Neural progenitor cell (in vitro differentiated cells): ENCODE results near the gene PLPP3. TPM values are rescaled to one million over a fixed set of nuclear protein-coding genes. Genes with fewer than 3 reads are reported as not detected.

Experiments
- DNase-seq: peaks from one replicate; pipeline ENCODE4 v3.0.0-alpha.2; 2016; ENCODE audit warnings: low spot score
- H2AFZ ChIP-seq: fragments of 200-600 bp; sonication (generic); replicated peaks from 2 replicates; pipeline ENCODE4 v1.6.1; 2016; ENCODE audit warnings: antibody characterized with exemption
- H3F3A ChIP-seq: fragments of 200-600 bp; sonication (generic); 2 replicates; pipeline ENCODE4 v1.6.1; 2016; ENCODE audit warnings: antibody characterized with exemption, low read depth
- H3K27ac ChIP-seq: fragments of 200-600 bp; sonication (generic); 2 replicates; pipeline ENCODE4 v1.5.1; 2016; ENCODE audit warnings: mild to moderate bottlenecking
- H3K27me3 ChIP-seq: fragments of 200-600 bp; sonication (generic); 2 replicates; pipeline ENCODE4 v1.6.1; 2016; ENCODE audit warnings: mild to moderate bottlenecking, moderate library complexity
- H3K36me3 ChIP-seq: fragments of 200-600 bp; sonication (generic); 2 replicates; pipeline ENCODE4 v1.5.1; 2016
- H3K4me1 ChIP-seq: fragments of 200-600 bp; sonication (generic); 2 replicates; pipeline ENCODE4 v1.6.1; 2016; ENCODE audit warnings: mixed run types
- H3K4me2 ChIP-seq: fragments of 200-600 bp; sonication (generic); 2 replicates; pipeline ENCODE4 v1.6.1; 2016
- H3K4me3 ChIP-seq: fragments of 200-600 bp; sonication (generic); 2 replicates; pipeline ENCODE4 v1.5.1; 2016
- H3K79me2 ChIP-seq: fragments of 200-600 bp; sonication (generic); 2 replicates; pipeline ENCODE4 v1.6.1; 2016; ENCODE audit warnings: low read depth
- H3K9ac ChIP-seq: fragments of 200-600 bp; sonication (generic); 2 replicates; pipeline ENCODE4 v1.6.1; 2016
- H3K9me3 ChIP-seq: fragments of 200-600 bp; sonication (generic); 2 replicates; pipeline ENCODE4 v1.5.1; 2016; ENCODE audit warnings: low read depth
- H4K20me1 ChIP-seq: fragments of 200-600 bp; sonication (generic); 2 replicates; pipeline ENCODE4 v1.6.1; 2016; ENCODE audit warnings: low read depth
- H3K27ac Mint-ChIP-seq: 3 replicates; pipeline ENCODE4 v1.8.0; 2021; ENCODE audit warnings: mixed read lengths
- H3K27me3 Mint-ChIP-seq: 2 replicates; pipeline ENCODE4 v1.8.0; 2022; ENCODE audit warnings: low read depth, mild to moderate bottlenecking, inconsistent platforms, moderate library complexity, mixed read lengths; ENCODE audit not compliant: insufficient read depth
- H3K36me3 Mint-ChIP-seq: 3 replicates; pipeline ENCODE4 v1.8.0; 2021; ENCODE audit warnings: mixed read lengths
- H3K4me1 Mint-ChIP-seq: 3 replicates; pipeline ENCODE4 v1.8.0; 2021; ENCODE audit warnings: mixed read lengths
- H3K4me3 Mint-ChIP-seq: 3 replicates; pipeline ENCODE4 v1.8.0; 2021; ENCODE audit warnings: mild to moderate bottlenecking, moderate library complexity, mixed read lengths
- H3K9me3 Mint-ChIP-seq: 3 replicates; pipeline ENCODE4 v1.8.0; 2020; ENCODE audit warnings: mixed read lengths
- CTCF ChIP-seq: fragments of 200-600 bp; sonication (generic); IDR thresholded peaks from 2 replicates; pipeline ENCODE4 v1.5.1; 2017; ENCODE audit warnings: antibody characterized with exemption, mild to moderate bottlenecking
- EZH2 ChIP-seq: fragments of 200-600 bp; sonication (generic); IDR thresholded peaks from 2 replicates; pipeline ENCODE4 v1.6.1; 2017; ENCODE audit warnings: antibody characterized with exemption, mild to moderate bottlenecking, moderate library complexity
- EZH2phosphoT487 ChIP-seq: fragments of 200-600 bp; sonication (generic); IDR thresholded peaks from 2 replicates; pipeline ENCODE4 v1.6.1; 2017; ENCODE audit warnings: antibody characterized with exemption
- total RNA-seq: library from RNA; depleted of rRNA; stranded (reverse); fragments of >200 nt; gene quantifications from 2 replicates; pipeline ENCODE4 v1.2.3, GENCODE V29; 2015; ENCODE audit warnings: low replicate concordance

Gene PLPP3
- total RNA-seq, 1 donor from 2014 or later = 28.5 TPM

- H3F3A ChIP-seq = no peaks in the 10 kb centered on the region
- peaks cover 20% of the 10 kb centered on the region for H3K4me1 ChIP-seq
- H3K36me3 ChIP-seq = peaks cover 4% of the 10 kb centered on the region
- H2AFZ ChIP-seq = no peak overlapping the region
- no peak overlapping the region for H3K27ac ChIP-seq
- no peaks in the 10 kb centered on the region for H3K27me3 ChIP-seq
- no peak for TF ChIP-seq EZH2
- TF ChIP-seq EZH2phosphoT487 = no peak
- no peak for TF ChIP-seq CTCF
- Mint-ChIP-seq H3K4me1 (peaks cover 30% of the 10 kb centered on the region), H3K9me3 (peaks cover 13% of the 10 kb centered on the region), H3K36me3 (peaks cover 64% of the 10 kb centered on the region), H3K27me3 (no peaks in the 10 kb centered on the region), H3K27ac (no peak overlapping the region), H3K4me3 (no peak overlapping the region)
- no peak overlapping the region for H3K9ac ChIP-seq
- H4K20me1 ChIP-seq = peaks cover 17% of the 10 kb centered on the region
- no peak for DNase-seq
- H3K4me2 ChIP-seq = no peak overlapping the region
- no peaks in the 10 kb centered on the region for H3K9me3 ChIP-seq
- no peak overlapping the region for H3K4me3 ChIP-seq
- H3K79me2 ChIP-seq = peaks cover 99% of the 10 kb centered on the region
Measured at GRCh38 chr1:56537660-56538059, 41.7 kb downstream of the PLPP3 start.

- no peaks in the 10 kb centered on the region for H3K9me3 ChIP-seq
- H3K27ac Mint-ChIP-seq = no peak overlapping the region
- no peak for DNase-seq
- no peaks in the 10 kb centered on the region for H3K27me3 Mint-ChIP-seq
- H3K27me3 ChIP-seq = no peaks in the 10 kb centered on the region
- peaks cover 27% of the 10 kb centered on the region for H3K4me1 Mint-ChIP-seq
- peaks cover 11% of the 10 kb centered on the region for H4K20me1 ChIP-seq
- TF ChIP-seq EZH2phosphoT487 = no peak
- TF ChIP-seq CTCF = no peak
- TF ChIP-seq EZH2 = no peak
- no peak overlapping the region for H3K27ac ChIP-seq
- H3K9ac ChIP-seq = no peak overlapping the region
- peaks cover 10% of the 10 kb centered on the region for H3K9me3 Mint-ChIP-seq
- H3K36me3 Mint-ChIP-seq = peaks cover 51% of the 10 kb centered on the region
- H3K4me3 Mint-ChIP-seq = no peak overlapping the region
- peaks cover 99% of the 10 kb centered on the region for H3K79me2 ChIP-seq
- peaks cover 33% of the 10 kb centered on the region for H3K4me1 ChIP-seq
- no peak overlapping the region for H3K4me3 ChIP-seq
- no peak overlapping the region for H3K4me2 ChIP-seq
- H2AFZ ChIP-seq = no peak overlapping the region
- no peaks in the 10 kb centered on the region for H3F3A ChIP-seq
- H3K36me3 ChIP-seq = peaks cover 4% of the 10 kb centered on the region
Measured at GRCh38 chr1:56535939-56536338, 43.4 kb downstream of the PLPP3 start.

GRCh38 chr1:56535362-56535761 is 44.0 kb downstream of the PLPP3 start:
- H3F3A ChIP-seq = no peaks in the 10 kb centered on the region
- no peak overlapping the region for H3K9ac ChIP-seq
- Mint-ChIP-seq H3K27ac (no peak overlapping the region), H3K36me3 (peaks cover 46% of the 10 kb centered on the region), H3K4me3 (no peak overlapping the region), H3K9me3 (peaks cover 6% of the 10 kb centered on the region), H3K27me3 (no peaks in the 10 kb centered on the region), H3K4me1 (peaks cover 27% of the 10 kb centered on the region)
- peaks cover 33% of the 10 kb centered on the region for H3K4me1 ChIP-seq
- H3K27ac ChIP-seq = no peak overlapping the region
- H3K4me3 ChIP-seq = no peak overlapping the region
- TF ChIP-seq EZH2 (no peak), EZH2phosphoT487 (no peak), CTCF (no peak)
- no peaks in the 10 kb centered on the region for H3K27me3 ChIP-seq
- no peaks in the 10 kb centered on the region for H3K9me3 ChIP-seq
- no peak overlapping the region for H2AFZ ChIP-seq
- peaks cover 11% of the 10 kb centered on the region for H4K20me1 ChIP-seq
- H3K4me2 ChIP-seq = no peak overlapping the region
- H3K36me3 ChIP-seq = peaks cover 4% of the 10 kb centered on the region
- H3K79me2 ChIP-seq = peaks cover 99% of the 10 kb centered on the region
- no peak for DNase-seq
